Measurements from ENCODE around the gene GRIK2. TPM values are rescaled to one million over a fixed set of nuclear protein-coding genes. Genes with fewer than 3 reads are reported as not detected.
A peak's percentile ranks its signal among the peaks of the same experiment; 100 is the strongest.

The GRIK2 gene
- total and polyA plus RNA-seq, 3 experiments from 2014 or later: not detected

DNA sequence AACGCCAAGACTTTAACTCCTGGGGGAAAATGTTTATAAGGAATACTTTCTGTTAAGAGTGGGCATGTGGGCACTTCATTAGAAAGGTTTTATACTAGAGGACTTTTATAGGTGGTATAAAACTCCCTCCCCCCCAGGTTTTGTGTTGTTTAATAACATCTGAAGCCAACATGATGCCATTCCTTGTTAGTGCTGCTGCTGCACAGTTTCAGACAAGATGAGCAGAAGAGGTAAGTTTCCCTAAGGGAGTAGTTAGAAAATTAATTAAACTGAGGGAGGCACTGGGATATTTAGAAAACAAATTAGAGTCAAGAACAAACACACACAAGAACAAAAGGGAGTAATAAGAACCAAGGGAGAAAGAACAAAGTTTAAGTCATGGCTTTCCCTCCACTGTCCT, 362.4 kb downstream of the GRIK2 start:
- Histone ChIP-seq H3K27ac (ENCODE audit: low read depth, low read length) (no peak overlapping the region), H3K4me1 (ENCODE audit: insufficient read depth, low read length) (no peaks in the 10 kb centered on the region), H3K4me3 (ENCODE audit: low read length) (no peak overlapping the region), H3K36me3 (ENCODE audit: insufficient read depth, low read length) (no peaks in the 10 kb centered on the region), H3K9me3 (ENCODE audit: low read length) (no peaks in the 10 kb centered on the region), H3K27me3 (ENCODE audit: insufficient read depth, low read length, poor library complexity, severe bottlenecking) (no peaks in the 10 kb centered on the region)
- DNase-seq: no peak
- H3K27ac Mint-ChIP-seq: no peak overlapping the region
- no peak overlapping the region for H3K4me3 Mint-ChIP-seq
- CTCF ChIA-PET: no interaction called here
- POLR2A ChIA-PET: no interaction called here
- no peaks in the 10 kb centered on the region for H3K27me3 Mint-ChIP-seq
- H3K4me1 Mint-ChIP-seq: no peaks in the 10 kb centered on the region
- no peaks in the 10 kb centered on the region for H3K36me3 Mint-ChIP-seq
- H3K9me3 Mint-ChIP-seq: peaks cover 0 to 3% (median 0%) of the 10 kb centered on the region in 5 donors

DNA sequence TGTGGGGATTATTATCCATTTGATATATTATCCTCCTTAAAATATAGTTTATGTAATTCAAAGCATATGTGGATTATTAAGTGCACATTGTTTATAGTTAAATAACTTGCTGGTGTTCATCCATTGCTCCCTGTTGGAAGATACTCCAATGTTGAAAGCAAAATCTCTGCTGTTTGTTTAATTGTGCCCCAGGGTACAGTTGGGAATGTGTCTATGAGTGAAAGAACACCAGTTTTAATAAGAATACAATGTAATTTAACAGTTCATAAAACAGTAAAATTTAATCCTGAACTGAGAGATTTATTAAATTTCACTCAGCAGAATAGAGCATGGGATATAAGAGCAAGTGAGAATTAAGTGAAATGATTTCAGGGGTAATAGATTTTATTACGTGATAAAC, 364.9 kb downstream of the GRIK2 start:
- Mint-ChIP-seq H3K27me3 (no peaks in the 10 kb centered on the region), H3K36me3 (no peaks in the 10 kb centered on the region), H3K27ac (no peak overlapping the region), H3K9me3 (peaks cover 0 to 3% (median 0%) of the 10 kb centered on the region in 5 donors), H3K4me1 (no peaks in the 10 kb centered on the region), H3K4me3 (no peak overlapping the region)
- H3K27me3 ChIP-seq (ENCODE audit: insufficient read depth, low read length, poor library complexity, severe bottlenecking): no peaks in the 10 kb centered on the region
- no peaks in the 10 kb centered on the region for H3K4me1 ChIP-seq (ENCODE audit: insufficient read depth, low read length)
- H3K27ac ChIP-seq (ENCODE audit: low read depth, low read length): no peak overlapping the region
- no peaks in the 10 kb centered on the region for H3K9me3 ChIP-seq (ENCODE audit: low read length)
- POLR2A ChIA-PET: no interaction called here
- no peak for DNase-seq
- no peaks in the 10 kb centered on the region for H3K36me3 ChIP-seq (ENCODE audit: insufficient read depth, low read length)
- H3K4me3 ChIP-seq (ENCODE audit: low read length): no peak overlapping the region
- CTCF ChIA-PET: no interaction called here

DNA sequence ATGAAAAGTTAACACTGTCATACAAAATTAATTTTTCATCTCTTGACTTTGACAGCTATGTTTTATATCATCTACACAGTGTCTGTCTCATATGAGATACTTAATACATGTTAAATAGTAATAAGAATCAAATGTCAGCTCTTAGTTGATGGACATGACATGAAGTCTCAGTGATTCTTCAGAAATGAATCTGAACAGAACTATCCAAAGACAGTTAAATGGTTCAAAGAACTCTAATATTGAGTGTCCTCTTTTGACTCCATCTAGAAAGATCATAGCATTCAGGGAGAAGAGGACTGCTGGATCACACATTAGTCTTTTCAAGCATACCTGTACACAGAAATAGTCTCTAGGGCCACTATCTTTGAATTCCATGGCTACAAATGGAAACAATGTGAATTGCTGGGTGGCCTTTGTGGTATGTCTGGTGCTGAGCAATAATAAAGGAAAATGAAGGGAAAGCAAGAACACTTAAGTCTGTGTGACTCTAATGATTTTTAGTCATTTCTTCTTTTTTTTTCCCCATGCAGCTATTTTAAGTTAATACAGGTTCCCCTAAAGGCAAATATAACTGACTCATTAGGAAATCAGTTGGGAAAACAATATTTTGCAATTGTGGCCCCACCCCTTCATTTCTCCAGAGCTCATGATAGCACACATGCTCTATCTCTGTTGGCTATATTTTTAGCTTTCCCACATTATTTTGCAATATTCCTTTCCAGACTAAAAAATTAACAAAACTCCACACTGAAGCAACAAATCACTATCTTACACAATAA, 367.5 kb downstream of the GRIK2 start:
- Histone ChIP-seq H3K9me3 (ENCODE audit: low read length) (no peaks in the 10 kb centered on the region), H3K27ac (ENCODE audit: low read depth, low read length) (no peak overlapping the region), H3K4me3 (ENCODE audit: low read length) (no peak overlapping the region), H3K4me1 (ENCODE audit: insufficient read depth, low read length) (no peaks in the 10 kb centered on the region), H3K36me3 (ENCODE audit: insufficient read depth, low read length) (no peaks in the 10 kb centered on the region), H3K27me3 (ENCODE audit: insufficient read depth, low read length, poor library complexity, severe bottlenecking) (no peaks in the 10 kb centered on the region)
- Mint-ChIP-seq H3K4me3 (no peak overlapping the region), H3K36me3 (no peaks in the 10 kb centered on the region), H3K9me3 (peaks cover 0 to 3% (median 0%) of the 10 kb centered on the region in 5 donors), H3K4me1 (no peaks in the 10 kb centered on the region), H3K27ac (no peak overlapping the region), H3K27me3 (no peaks in the 10 kb centered on the region)
- CTCF ChIA-PET: no interaction called here
- POLR2A ChIA-PET: no interaction called here
- no peak for DNase-seq

DNA sequence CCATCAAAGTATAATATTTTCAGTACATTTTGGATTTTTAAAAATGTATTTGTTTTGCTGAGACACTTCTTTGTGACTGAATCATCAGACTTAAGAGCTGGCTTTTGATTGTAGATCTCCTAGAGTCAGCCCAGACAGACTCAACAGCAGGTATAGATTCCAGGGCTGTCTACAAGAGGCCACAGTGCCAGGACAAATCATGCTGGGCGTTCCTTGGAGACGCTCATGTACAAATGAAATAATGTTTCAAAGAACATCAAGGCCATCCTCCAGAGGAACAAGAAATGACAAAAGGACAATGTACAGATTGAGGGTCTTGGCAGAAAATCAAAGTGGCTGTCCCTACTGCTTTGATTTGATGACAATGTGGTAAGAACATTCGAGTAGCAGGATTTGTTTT, 369.3 kb downstream of the GRIK2 start:
- POLR2A ChIA-PET: no interaction called here

GRCh38 chr6:101765281-101765680, 371.8 kb downstream of the GRIK2 start:
- Histone ChIP-seq H3K27me3 (ENCODE audit: insufficient read depth, low read length, poor library complexity, severe bottlenecking) (no peaks in the 10 kb centered on the region), H3K36me3 (ENCODE audit: insufficient read depth, low read length) (no peaks in the 10 kb centered on the region), H3K27ac (ENCODE audit: low read depth, low read length) (no peak overlapping the region), H3K4me1 (ENCODE audit: insufficient read depth, low read length) (no peaks in the 10 kb centered on the region), H3K4me3 (ENCODE audit: low read length) (no peak overlapping the region), H3K9me3 (ENCODE audit: low read length) (no peaks in the 10 kb centered on the region)
- ChIA-PET POLR2A (no interaction called here), CTCF (no interaction called here)
- Mint-ChIP-seq H3K27ac (no peak overlapping the region), H3K36me3 (no peaks in the 10 kb centered on the region), H3K9me3 (peaks cover 0 to 3% (median 0%) of the 10 kb centered on the region in 5 donors), H3K4me3 (no peak overlapping the region), H3K27me3 (no peaks in the 10 kb centered on the region), H3K4me1 (peaks cover 0 to 3% (median 0%) of the 10 kb centered on the region in 3 donors)
- DNase-seq: no peak

More for the DNA sequence above, 369.3 kb downstream of the GRIK2 start:
- H3K4me3 Mint-ChIP-seq: no peak overlapping the region
- no peak overlapping the region for H3K27ac Mint-ChIP-seq
- H3K4me3 ChIP-seq (ENCODE audit: low read length): no peak overlapping the region
- peaks cover 0 to 3% (median 0%) of the 10 kb centered on the region in 5 donors for H3K9me3 Mint-ChIP-seq
- H3K9me3 ChIP-seq (ENCODE audit: low read length): no peaks in the 10 kb centered on the region
- no peaks in the 10 kb centered on the region for H3K27me3 ChIP-seq (ENCODE audit: insufficient read depth, low read length, poor library complexity, severe bottlenecking)
- no peak overlapping the region for H3K27ac ChIP-seq (ENCODE audit: low read depth, low read length)
- no peaks in the 10 kb centered on the region for H3K4me1 Mint-ChIP-seq
- H3K36me3 Mint-ChIP-seq: no peaks in the 10 kb centered on the region
- no peaks in the 10 kb centered on the region for H3K27me3 Mint-ChIP-seq
- H3K36me3 ChIP-seq (ENCODE audit: insufficient read depth, low read length): no peaks in the 10 kb centered on the region
- no peak for DNase-seq
- no peaks in the 10 kb centered on the region for H3K4me1 ChIP-seq (ENCODE audit: insufficient read depth, low read length)
- CTCF ChIA-PET: no interaction called here

DNA sequence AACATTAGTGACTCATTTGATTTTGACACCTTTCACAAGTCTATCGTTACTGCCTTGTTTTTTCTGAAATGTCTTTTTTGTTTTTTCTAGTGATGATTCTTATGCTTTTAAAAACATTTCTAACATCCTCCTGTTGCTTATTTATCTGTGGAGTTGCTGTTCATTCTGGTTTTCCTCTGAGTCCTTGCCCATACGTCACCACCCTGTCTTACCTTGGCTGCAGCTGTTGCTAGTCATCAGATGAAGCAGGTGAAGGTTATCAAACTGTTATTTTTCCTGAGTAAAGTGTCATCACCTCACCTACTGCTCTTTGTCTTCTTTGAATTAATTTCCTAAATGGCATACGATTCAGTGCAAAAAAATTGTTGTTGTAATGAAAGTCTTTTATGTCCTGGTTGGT, 376.6 kb downstream of the GRIK2 start:
- H3K9me3 ChIP-seq (ENCODE audit: low read length): no peaks in the 10 kb centered on the region
- ChIA-PET POLR2A (no interaction called here), CTCF (no interaction called here)
- H3K27me3 ChIP-seq (ENCODE audit: insufficient read depth, low read length, poor library complexity, severe bottlenecking): no peaks in the 10 kb centered on the region
- no peak overlapping the region for H3K4me3 ChIP-seq (ENCODE audit: low read length)
- no peak for DNase-seq
- Mint-ChIP-seq H3K27ac (peak overlapping the region in 1 of 8 donors; percentile 24), H3K36me3 (no peaks in the 10 kb centered on the region), H3K4me1 (peaks cover 0 to 4% (median 0%) of the 10 kb centered on the region in 3 donors), H3K27me3 (no peaks in the 10 kb centered on the region), H3K9me3 (peaks cover 0 to 2% (median 0%) of the 10 kb centered on the region in 5 donors), H3K4me3 (no peak overlapping the region)
- H3K27ac ChIP-seq (ENCODE audit: low read depth, low read length): no peak overlapping the region
- no peaks in the 10 kb centered on the region for H3K4me1 ChIP-seq (ENCODE audit: insufficient read depth, low read length)
- no peaks in the 10 kb centered on the region for H3K36me3 ChIP-seq (ENCODE audit: insufficient read depth, low read length)

- no peaks in the 10 kb centered on the region for H3K9me3 ChIP-seq (ENCODE audit: low read length)
- no peak overlapping the region for H3K27ac ChIP-seq (ENCODE audit: low read depth, low read length)
- H3K27ac Mint-ChIP-seq: no peak overlapping the region
- peaks cover 0 to 2% (median 0%) of the 10 kb centered on the region in 5 donors for H3K9me3 Mint-ChIP-seq
- no peaks in the 10 kb centered on the region for H3K4me1 Mint-ChIP-seq
- no peaks in the 10 kb centered on the region for H3K36me3 Mint-ChIP-seq
- H3K27me3 Mint-ChIP-seq: no peaks in the 10 kb centered on the region
- no peak overlapping the region for H3K4me3 ChIP-seq (ENCODE audit: low read length)
- H3K36me3 ChIP-seq (ENCODE audit: insufficient read depth, low read length): no peaks in the 10 kb centered on the region
- H3K4me1 ChIP-seq (ENCODE audit: insufficient read depth, low read length): no peaks in the 10 kb centered on the region
- H3K4me3 Mint-ChIP-seq: no peak overlapping the region
- DNase-seq: no peak
- no peaks in the 10 kb centered on the region for H3K27me3 ChIP-seq (ENCODE audit: insufficient read depth, low read length, poor library complexity, severe bottlenecking)
- CTCF ChIA-PET: no interaction called here
- POLR2A ChIA-PET: no interaction called here
Observed at GRCh38 chr6:101776919-101777350, 383.4 kb downstream of the GRIK2 start.

- CTCF ChIA-PET: no interaction called here
- no peaks in the 10 kb centered on the region for H3K36me3 Mint-ChIP-seq
- Histone ChIP-seq H3K9me3 (ENCODE audit: low read length) (no peaks in the 10 kb centered on the region), H3K4me3 (ENCODE audit: low read length) (no peak overlapping the region), H3K27ac (ENCODE audit: low read depth, low read length) (no peak overlapping the region), H3K4me1 (ENCODE audit: insufficient read depth, low read length) (no peaks in the 10 kb centered on the region), H3K27me3 (ENCODE audit: insufficient read depth, low read length, poor library complexity, severe bottlenecking) (no peaks in the 10 kb centered on the region), H3K36me3 (ENCODE audit: insufficient read depth, low read length) (no peaks in the 10 kb centered on the region)
- H3K9me3 Mint-ChIP-seq: peaks cover 0 to 2% (median 0%) of the 10 kb centered on the region in 5 donors
- H3K27ac Mint-ChIP-seq: no peak overlapping the region
- no peak overlapping the region for H3K4me3 Mint-ChIP-seq
- no peak for DNase-seq
- POLR2A ChIA-PET: no interaction called here
- no peaks in the 10 kb centered on the region for H3K27me3 Mint-ChIP-seq
- H3K4me1 Mint-ChIP-seq: no peaks in the 10 kb centered on the region
Observed at GRCh38 chr6:101777646-101778045, 384.1 kb downstream of the GRIK2 start.
